ENCODE measurements around the gene ANKRD33B.

The ANKRD33B gene

GRCh38 chr5:10674096-10674495 lies 110.2 kb downstream of the ANKRD33B start:
- H3K4me3 ChIP-seq (ENCODE audit: low read depth, low read length): no peak overlapping the region
- no peak for DNase-seq (ENCODE audit: low read depth)
- no peak for TF ChIP-seq CTCF (IDR thresholded peaks at IDR 0.05; ENCODE audit: low read depth, low read length, missing control alignments)

- DNase-seq (ENCODE audit: low read depth): no peak
- H3K4me3 ChIP-seq (ENCODE audit: low read depth, low read length): no peak overlapping the region
- TF ChIP-seq CTCF (IDR thresholded peaks at IDR 0.05; ENCODE audit: low read depth, low read length, missing control alignments): no peak
These were observed 110.7 kb downstream of the ANKRD33B start for GRCh38 chr5:10674582-10674981.

- TF ChIP-seq CTCF (IDR thresholded peaks at IDR 0.05; ENCODE audit: low read depth, low read length, missing control alignments): no peak
- no peak for DNase-seq (ENCODE audit: low read depth)
- H3K4me3 ChIP-seq (ENCODE audit: low read depth, low read length): no peak overlapping the region
These were observed 111.4 kb downstream of the ANKRD33B start for GRCh38 chr5:10675177-10675700.

GRCh38 chr5:10676224-10676623 lies 112.4 kb downstream of the ANKRD33B start:
- TF ChIP-seq CTCF (IDR thresholded peaks at IDR 0.05; ENCODE audit: low read depth, low read length, missing control alignments): no peak
- H3K4me3 ChIP-seq (ENCODE audit: low read depth, low read length): no peak overlapping the region
- no peak for DNase-seq (ENCODE audit: low read depth)

GRCh38 chr5:10676946-10677345 lies 113.1 kb downstream of the ANKRD33B start:
- no peak for DNase-seq (ENCODE audit: low read depth)
- no peak for TF ChIP-seq CTCF (IDR thresholded peaks at IDR 0.05; ENCODE audit: low read depth, low read length, missing control alignments)
- no peak overlapping the region for H3K4me3 ChIP-seq (ENCODE audit: low read depth, low read length)

- TF ChIP-seq CTCF (IDR thresholded peaks at IDR 0.05; ENCODE audit: low read depth, low read length, missing control alignments): no peak
- no peak overlapping the region for H3K4me3 ChIP-seq (ENCODE audit: low read depth, low read length)
- DNase-seq (ENCODE audit: low read depth): no peak
These were observed 113.7 kb downstream of the ANKRD33B start for GRCh38 chr5:10677533-10677932.

GRCh38 chr5:10678244-10678643 lies 114.4 kb downstream of the ANKRD33B start:
- TF ChIP-seq CTCF (IDR thresholded peaks at IDR 0.05; ENCODE audit: low read depth, low read length, missing control alignments): no peak
- no peak for DNase-seq (ENCODE audit: low read depth)
- no peak overlapping the region for H3K4me3 ChIP-seq (ENCODE audit: low read depth, low read length)

All from GM12864 (cell line).